SK-N-SH treated with all-trans-retinoic acid at 6 μM for 48 hours (cell line): Measurements from ENCODE around the gene UNC5B.

Experiments used
- ATAC-seq: fragments of 200-7000 bp; cut with Tn5 transposase; 3 replicates; pipeline ENCODE4 v1.9.1; 2020; ENCODE audit warnings: mild to moderate bottlenecking, moderate library complexity
- ARNTL ChIP-seq: fragments of 450-650 bp; formaldehyde crosslinking; IDR thresholded peaks from 2 replicates; pipeline ENCODE4 v1.5.0; 2020; ENCODE audit warnings: low read depth, mild to moderate bottlenecking, moderate library complexity, borderline replicate concordance
- BACH2 ChIP-seq: fragments of 250-450 bp; sonication (Bioruptor Pico); IDR thresholded peaks from 2 replicates; pipeline ENCODE4 v1.9.0; 2021; ENCODE audit warnings: mild to moderate bottlenecking, borderline replicate concordance
- CREB5 ChIP-seq: fragments of 250-450 bp; sonication (Bioruptor Pico); IDR thresholded peaks from 2 replicates; pipeline ENCODE4 v1.5.1; 2020; ENCODE audit warnings: low read depth, mild to moderate bottlenecking, moderate library complexity
- ESRRG ChIP-seq: fragments of 250-450 bp; sonication (Bioruptor Pico); IDR thresholded peaks from 2 replicates; pipeline ENCODE4 v1.6.1; 2021; ENCODE audit warnings: mild to moderate bottlenecking
- GLIS3 ChIP-seq: fragments of 250-450 bp; sonication (Bioruptor Pico); IDR thresholded peaks from 2 replicates; pipeline ENCODE4 v1.5.0; 2020; ENCODE audit warnings: mild to moderate bottlenecking, moderate library complexity
- ISL1 ChIP-seq: fragments of 250-450 bp; sonication (Bioruptor Pico); IDR thresholded peaks from 2 replicates; pipeline ENCODE4 v2.1.2; 2022; ENCODE audit warnings: mild to moderate bottlenecking, moderate library complexity
- OSR1 ChIP-seq: fragments of 250-450 bp; sonication (Bioruptor Pico); IDR thresholded peaks from 2 replicates; pipeline ENCODE4 v1.8.0; 2022; ENCODE audit warnings: moderate library complexity, mild to moderate bottlenecking, inconsistent platforms
- PPARA ChIP-seq: fragments of 250-450 bp; sonication (Bioruptor Pico); IDR thresholded peaks from 2 replicates; pipeline ENCODE4 v1.5.0; 2020; ENCODE audit warnings: mild to moderate bottlenecking, borderline replicate concordance
- RARB ChIP-seq: fragments of 250-450 bp; sonication (Bioruptor Pico); IDR thresholded peaks from 2 replicates; pipeline ENCODE4 v1.8.0; 2021; ENCODE audit warnings: mild to moderate bottlenecking, moderate library complexity
- SNAI2 ChIP-seq: fragments of 250-450 bp; sonication (Bioruptor Pico); IDR thresholded peaks from 2 replicates; pipeline ENCODE4 v1.5.0; 2020; ENCODE audit warnings: mild to moderate bottlenecking, moderate library complexity
- TCF4 ChIP-seq: fragments of 250-450 bp; sonication (Bioruptor Pico); IDR thresholded peaks from 2 replicates; pipeline ENCODE4 v1.8.0; 2021; ENCODE audit warnings: mild to moderate bottlenecking, moderate library complexity, borderline replicate concordance
- TOX ChIP-seq: fragments of 250-450 bp; sonication (Bioruptor Pico); IDR thresholded peaks from 2 replicates; pipeline ENCODE4 v1.8.0; 2021; ENCODE audit warnings: mild to moderate bottlenecking, moderate library complexity, borderline replicate concordance
- TSHZ2 ChIP-seq: fragments of 250-450 bp; sonication (Bioruptor Pico); IDR thresholded peaks from 2 replicates; pipeline ENCODE4 v1.5.0; 2020; ENCODE audit warnings: mild to moderate bottlenecking, moderate library complexity
- ZC3H10 ChIP-seq: fragments of 250-450 bp; sonication (Bioruptor Pico); IDR thresholded peaks from 2 replicates; pipeline ENCODE4 v1.5.1; 2021; ENCODE audit warnings: mild to moderate bottlenecking, moderate library complexity
- ZFP3 ChIP-seq: fragments of 250-450 bp; sonication (Bioruptor Pico); IDR thresholded peaks from 2 replicates; pipeline ENCODE4 v1.5.0; 2020; ENCODE audit warnings: mild to moderate bottlenecking, moderate library complexity
- ZFP30 ChIP-seq: fragments of 450-650 bp; formaldehyde crosslinking; IDR thresholded peaks from 2 replicates; pipeline ENCODE4 v1.5.0; 2022; ENCODE audit warnings: mild to moderate bottlenecking, moderate library complexity
- ZNF565 ChIP-seq: fragments of 450-650 bp; formaldehyde crosslinking; conservative IDR thresholded peaks from 2 replicates; pipeline ENCODE4 v1.5.0; 2020; ENCODE audit warnings: low read depth, mild to moderate bottlenecking, moderate library complexity
- ZNF8 ChIP-seq: fragments of 450-650 bp; formaldehyde crosslinking; IDR thresholded peaks from 2 replicates; pipeline ENCODE4 v1.5.0; 2020; ENCODE audit warnings: mild to moderate bottlenecking, moderate library complexity
- TF ChIP-seq, protein P1 (sequence below): fragments of 250-450 bp; sonication (Bioruptor Pico); IDR thresholded peaks from 2 replicates; pipeline ENCODE4 v1.8.0; 2020; ENCODE audit warnings: mild to moderate bottlenecking, moderate library complexity, borderline replicate concordance
- TF ChIP-seq, protein P2 (sequence below): fragments of 250-450 bp; sonication (Bioruptor Pico); IDR thresholded peaks from 2 replicates; pipeline ENCODE4 v1.5.1; 2021; ENCODE audit warnings: mild to moderate bottlenecking, moderate library complexity
- TF ChIP-seq, protein P3 (sequence below): fragments of 250-450 bp; sonication (Bioruptor Pico); IDR thresholded peaks from 2 replicates; pipeline ENCODE4 v1.8.0; 2021; ENCODE audit warnings: low read depth, mild to moderate bottlenecking, moderate library complexity, borderline replicate concordance

UNC5B gene

DNA sequence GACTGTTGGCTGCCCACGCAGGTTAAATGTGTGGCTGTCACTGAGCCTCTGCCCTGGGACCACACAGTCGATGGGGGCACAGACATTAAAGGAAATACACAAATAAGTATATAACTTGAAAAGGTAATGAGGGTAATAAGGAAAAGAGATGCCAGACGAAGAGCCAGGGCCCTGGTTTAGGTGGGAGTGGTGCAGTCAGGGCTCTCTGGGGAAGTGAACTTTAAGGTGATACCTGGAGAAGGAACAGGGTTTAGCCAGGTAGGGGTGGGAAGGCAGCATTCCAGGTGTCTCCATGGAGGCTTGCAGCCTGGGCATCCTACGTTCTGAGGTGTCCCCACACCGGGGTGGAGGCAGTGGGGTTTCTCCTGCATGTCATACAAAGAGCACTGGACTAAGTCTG, 50.4 kb downstream of the UNC5B start:
- TF ChIP-seq ZFP30 (CRISPR knock-in tag): no peak
- TF ChIP-seq ZC3H10 (CRISPR knock-in tag): no peak
- TF ChIP-seq GLIS3: no peak
- TF ChIP-seq SNAI2 (CRISPR knock-in tag): no peak
- TF ChIP-seq OSR1 (CRISPR knock-in tag): no peak
- TF ChIP-seq ARNTL (CRISPR knock-in tag): no peak
- TF ChIP-seq RARB (CRISPR knock-in tag): no peak
- no peak for TF ChIP-seq ESRRG (CRISPR knock-in tag)
- TF ChIP-seq CREB5 (CRISPR knock-in tag): no peak
- no peak for TF ChIP-seq TSHZ2 (CRISPR knock-in tag)
- no peak for TF ChIP-seq ISL1 (CRISPR knock-in tag)
- TF ChIP-seq PPARA (CRISPR knock-in tag): no peak
- TF ChIP-seq, protein P1, sequence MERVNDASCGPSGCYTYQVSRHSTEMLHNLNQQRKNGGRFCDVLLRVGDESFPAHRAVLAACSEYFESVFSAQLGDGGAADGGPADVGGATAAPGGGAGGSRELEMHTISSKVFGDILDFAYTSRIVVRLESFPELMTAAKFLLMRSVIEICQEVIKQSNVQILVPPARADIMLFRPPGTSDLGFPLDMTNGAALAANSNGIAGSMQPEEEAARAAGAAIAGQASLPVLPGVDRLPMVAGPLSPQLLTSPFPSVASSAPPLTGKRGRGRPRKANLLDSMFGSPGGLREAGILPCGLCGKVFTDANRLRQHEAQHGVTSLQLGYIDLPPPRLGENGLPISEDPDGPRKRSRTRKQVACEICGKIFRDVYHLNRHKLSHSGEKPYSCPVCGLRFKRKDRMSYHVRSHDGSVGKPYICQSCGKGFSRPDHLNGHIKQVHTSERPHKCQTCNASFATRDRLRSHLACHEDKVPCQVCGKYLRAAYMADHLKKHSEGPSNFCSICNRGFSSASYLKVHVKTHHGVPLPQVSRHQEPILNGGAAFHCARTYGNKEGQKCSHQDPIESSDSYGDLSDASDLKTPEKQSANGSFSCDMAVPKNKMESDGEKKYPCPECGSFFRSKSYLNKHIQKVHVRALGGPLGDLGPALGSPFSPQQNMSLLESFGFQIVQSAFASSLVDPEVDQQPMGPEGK (CRISPR knock-in tag): no peak
- no peak for TF ChIP-seq ZFP3 (CRISPR knock-in tag)
- no peak for ATAC-seq

GRCh38 chr10:71263376-71263775, 51.0 kb downstream of the UNC5B start:
- ATAC-seq: no peak
- TF ChIP-seq, protein P2, sequence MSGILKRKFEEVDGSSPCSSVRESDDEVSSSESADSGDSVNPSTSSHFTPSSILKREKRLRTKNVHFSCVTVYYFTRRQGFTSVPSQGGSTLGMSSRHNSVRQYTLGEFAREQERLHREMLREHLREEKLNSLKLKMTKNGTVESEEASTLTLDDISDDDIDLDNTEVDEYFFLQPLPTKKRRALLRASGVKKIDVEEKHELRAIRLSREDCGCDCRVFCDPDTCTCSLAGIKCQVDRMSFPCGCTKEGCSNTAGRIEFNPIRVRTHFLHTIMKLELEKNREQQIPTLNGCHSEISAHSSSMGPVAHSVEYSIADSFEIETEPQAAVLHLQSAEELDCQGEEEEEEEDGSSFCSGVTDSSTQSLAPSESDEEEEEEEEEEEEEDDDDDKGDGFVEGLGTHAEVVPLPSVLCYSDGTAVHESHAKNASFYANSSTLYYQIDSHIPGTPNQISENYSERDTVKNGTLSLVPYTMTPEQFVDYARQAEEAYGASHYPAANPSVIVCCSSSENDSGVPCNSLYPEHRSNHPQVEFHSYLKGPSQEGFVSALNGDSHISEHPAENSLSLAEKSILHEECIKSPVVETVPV (CRISPR knock-in tag): no peak
- no peak for TF ChIP-seq TCF4 (CRISPR knock-in tag)
- no peak for TF ChIP-seq OSR1 (CRISPR knock-in tag)
- no peak for TF ChIP-seq TOX (CRISPR knock-in tag)
- no peak for TF ChIP-seq PPARA (CRISPR knock-in tag)
- TF ChIP-seq ESRRG (CRISPR knock-in tag): no peak
- no peak for TF ChIP-seq ZNF8 (CRISPR knock-in tag)
- TF ChIP-seq, protein P3, sequence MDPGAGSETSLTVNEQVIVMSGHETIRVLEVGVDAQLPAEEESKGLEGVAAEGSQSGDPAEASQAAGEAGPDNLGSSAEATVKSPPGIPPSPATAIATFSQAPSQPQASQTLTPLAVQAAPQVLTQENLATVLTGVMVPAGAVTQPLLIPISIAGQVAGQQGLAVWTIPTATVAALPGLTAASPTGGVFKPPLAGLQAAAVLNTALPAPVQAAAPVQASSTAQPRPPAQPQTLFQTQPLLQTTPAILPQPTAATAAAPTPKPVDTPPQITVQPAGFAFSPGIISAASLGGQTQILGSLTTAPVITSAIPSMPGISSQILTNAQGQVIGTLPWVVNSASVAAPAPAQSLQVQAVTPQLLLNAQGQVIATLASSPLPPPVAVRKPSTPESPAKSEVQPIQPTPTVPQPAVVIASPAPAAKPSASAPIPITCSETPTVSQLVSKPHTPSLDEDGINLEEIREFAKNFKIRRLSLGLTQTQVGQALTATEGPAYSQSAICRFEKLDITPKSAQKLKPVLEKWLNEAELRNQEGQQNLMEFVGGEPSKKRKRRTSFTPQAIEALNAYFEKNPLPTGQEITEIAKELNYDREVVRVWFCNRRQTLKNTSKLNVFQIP (CRISPR knock-in tag): no peak
- TF ChIP-seq ZFP30 (CRISPR knock-in tag): no peak
- TF ChIP-seq BACH2: no peak
- no peak for TF ChIP-seq GLIS3
- TF ChIP-seq TSHZ2 (CRISPR knock-in tag): no peak
- TF ChIP-seq, protein P1 (CRISPR knock-in tag): no peak
- TF ChIP-seq ZNF565: no peak
